Ovary (tissue), 3 donors: ENCODE measurements around the gene SERP1.

Experiments used
- EP300 ChIP-seq: sonication (generic); formaldehyde crosslinking; IDR thresholded peaks from one replicate; pipeline ENCODE4 v1.6.1; 2017; ENCODE audit warnings: antibody characterized with exemption
- POLR2A ChIP-seq: fragments of 450-650 bp; IDR thresholded peaks from one replicate; pipeline ENCODE4 v1.6.1; 2017; ENCODE audit warnings: antibody characterized with exemption, mild to moderate bottlenecking, moderate library complexity
- TF ChIP-seq, protein P1 (sequence below), 3 donors: fragments of 450-650 bp in 2 of 3; fragments of 200-600 bp in 1 of 3; IDR thresholded peaks; one replicate each; pipeline versions ENCODE4 v1.5.1 to v1.8.0; 2016 to 2022; ENCODE audit warnings: antibody characterized with exemption in 3 of 3, mild to moderate bottlenecking in 1 of 3
- donor health status: DM: no; HTN: no; CAD: no.

DNA sequence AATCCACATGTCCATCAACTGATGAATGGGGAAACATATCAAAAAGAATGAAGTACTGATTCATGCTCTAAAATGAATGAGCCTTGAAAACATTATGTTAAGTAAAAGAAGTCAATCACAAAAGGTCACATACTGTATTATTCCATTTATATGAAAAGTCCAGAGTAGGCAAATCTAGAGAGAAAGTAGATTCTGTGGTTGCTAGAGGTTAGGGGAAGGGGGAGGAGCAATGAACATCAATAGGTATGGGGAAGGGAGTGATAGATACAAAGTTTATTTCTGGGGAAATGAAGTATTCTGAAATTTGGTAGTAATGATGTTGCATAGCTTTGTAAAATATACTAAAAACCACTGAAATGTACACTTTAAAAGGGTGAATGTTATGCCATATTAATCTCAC, 14.5 kb downstream of the SERP1 start:
- TF ChIP-seq, protein P1, sequence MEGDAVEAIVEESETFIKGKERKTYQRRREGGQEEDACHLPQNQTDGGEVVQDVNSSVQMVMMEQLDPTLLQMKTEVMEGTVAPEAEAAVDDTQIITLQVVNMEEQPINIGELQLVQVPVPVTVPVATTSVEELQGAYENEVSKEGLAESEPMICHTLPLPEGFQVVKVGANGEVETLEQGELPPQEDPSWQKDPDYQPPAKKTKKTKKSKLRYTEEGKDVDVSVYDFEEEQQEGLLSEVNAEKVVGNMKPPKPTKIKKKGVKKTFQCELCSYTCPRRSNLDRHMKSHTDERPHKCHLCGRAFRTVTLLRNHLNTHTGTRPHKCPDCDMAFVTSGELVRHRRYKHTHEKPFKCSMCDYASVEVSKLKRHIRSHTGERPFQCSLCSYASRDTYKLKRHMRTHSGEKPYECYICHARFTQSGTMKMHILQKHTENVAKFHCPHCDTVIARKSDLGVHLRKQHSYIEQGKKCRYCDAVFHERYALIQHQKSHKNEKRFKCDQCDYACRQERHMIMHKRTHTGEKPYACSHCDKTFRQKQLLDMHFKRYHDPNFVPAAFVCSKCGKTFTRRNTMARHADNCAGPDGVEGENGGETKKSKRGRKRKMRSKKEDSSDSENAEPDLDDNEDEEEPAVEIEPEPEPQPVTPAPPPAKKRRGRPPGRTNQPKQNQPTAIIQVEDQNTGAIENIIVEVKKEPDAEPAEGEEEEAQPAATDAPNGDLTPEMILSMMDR (IDR thresholded peaks at IDR 0.05) = no peak
- TF ChIP-seq EP300 (no peak), POLR2A (no peak)
